HG03139 (cell line): Measurements from ENCODE around the gene LAT.

Experiments
- ATAC-seq: cut with Tn5 transposase; IDR thresholded peaks from one replicate; pipeline ENCODE4 v1.9.1; 2021; ENCODE audit not compliant: unreplicated experiment

Gene LAT

DNA sequence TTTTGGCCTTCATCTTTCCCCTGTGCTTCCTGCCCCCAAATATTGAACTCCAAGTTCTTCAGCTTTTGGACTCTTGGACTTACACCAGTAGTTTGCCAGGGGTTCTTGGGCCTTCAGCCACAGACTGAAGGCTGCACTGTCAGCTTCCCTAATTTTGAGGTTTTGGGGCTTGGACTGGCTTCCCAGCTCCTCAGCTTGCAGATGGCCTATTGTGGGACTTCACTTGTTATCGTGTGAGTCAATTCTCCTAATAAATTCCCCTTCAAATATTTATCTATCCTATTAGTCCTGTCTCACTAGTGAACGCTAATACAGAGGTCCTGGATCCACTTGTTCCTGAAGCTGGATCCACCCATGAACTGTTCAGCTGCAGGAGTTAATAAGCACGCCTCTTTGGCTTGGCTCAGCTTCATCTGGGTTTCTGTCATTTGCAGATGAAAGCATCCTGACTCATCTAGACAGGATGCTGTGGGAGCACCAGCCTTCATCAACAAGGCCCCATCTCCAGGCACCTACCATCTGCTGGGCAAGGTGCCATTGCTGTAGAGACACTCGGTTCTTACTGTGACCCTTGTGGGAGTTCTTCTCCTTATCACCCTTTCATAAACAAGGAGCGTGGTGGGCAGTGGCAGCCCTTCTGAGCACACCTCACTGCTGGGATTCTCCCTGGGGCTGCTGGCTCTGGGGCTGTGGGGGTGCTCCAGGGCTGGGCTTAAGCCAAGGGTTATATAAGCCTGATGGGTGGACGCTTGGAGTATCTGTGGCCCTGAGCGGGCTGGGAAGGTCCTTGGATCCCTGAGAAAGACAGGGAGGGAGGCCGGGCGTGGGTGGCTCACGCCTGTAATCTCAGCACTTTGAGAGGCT lies 23.1 kb downstream of the LAT start:
- ATAC-seq, result no peak

DNA sequence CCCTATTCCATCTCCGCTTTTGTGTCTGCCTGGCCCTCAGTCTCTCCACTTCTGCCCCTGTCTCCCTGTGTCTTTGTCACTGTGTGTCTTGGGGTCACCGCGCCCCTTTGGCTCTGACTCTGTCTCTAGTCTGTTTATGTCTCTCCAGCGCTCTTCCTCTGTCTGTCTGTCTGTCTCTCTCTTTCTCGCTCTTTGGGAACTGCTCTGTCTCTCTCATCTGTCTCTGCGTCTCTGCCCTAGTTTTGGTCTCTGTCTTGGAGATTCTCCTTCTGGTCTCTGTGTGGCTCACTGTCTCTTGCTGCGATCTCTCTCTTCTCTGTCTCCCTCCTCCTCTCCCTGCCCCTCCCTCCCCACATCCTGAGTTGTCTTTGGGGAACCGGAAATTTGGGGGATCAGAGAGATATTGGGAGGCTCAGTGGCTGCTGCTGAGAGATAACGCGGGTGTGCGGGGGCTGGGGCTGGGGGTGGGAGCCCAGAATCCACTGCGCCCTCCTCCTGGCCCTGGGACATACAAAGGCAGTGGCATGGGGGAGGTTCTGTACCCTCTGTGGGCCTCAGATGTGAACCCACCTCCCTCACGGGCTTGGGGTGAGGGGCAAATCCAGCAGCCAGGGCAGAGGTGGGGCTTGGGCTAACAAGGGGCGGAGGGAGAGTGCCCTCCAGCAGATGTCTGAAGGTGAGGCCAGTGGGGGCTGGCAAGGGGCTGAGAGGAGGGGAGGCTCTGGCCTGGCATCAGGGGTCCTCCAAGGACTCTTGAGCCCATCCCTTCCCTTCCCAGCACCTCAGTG lies 24.4 kb downstream of the LAT start:
- ATAC-seq, result no peak

DNA sequence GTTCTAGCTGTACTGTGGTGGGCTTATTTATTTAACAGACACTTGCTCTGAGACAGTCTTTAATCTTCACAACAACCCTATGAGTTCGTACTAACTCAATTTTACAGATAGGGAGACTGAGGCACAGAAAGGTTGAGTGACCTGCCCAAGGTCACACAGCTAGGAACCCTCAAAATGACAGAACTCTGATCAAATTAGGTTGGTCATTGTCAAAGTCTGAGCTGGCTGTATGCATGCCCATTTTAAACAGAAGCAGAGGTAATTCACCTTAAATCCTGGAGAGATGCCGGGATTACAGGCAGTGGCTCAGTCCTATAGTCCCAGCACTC lies 24.9 kb downstream of the LAT start:
- ATAC-seq, result no peak

DNA sequence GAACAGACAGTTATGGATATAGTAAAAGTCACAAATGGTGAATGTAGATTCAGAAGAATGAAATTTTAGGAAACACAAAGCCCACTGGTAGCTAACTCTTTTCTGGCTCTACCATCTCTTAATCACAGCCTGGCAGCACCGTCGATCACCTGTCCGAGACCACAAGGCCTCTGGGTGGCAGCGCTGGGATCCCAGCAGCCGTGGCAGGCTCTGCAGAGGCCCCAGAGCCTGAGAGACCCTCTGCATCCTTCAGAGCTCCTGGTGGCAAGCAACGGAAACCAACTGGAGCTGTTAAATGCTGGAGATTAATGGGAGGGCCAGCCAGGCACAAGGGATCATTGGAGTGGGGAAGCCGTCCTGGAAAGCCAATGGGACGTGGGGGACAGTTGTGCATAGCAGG lies 26.3 kb downstream of the LAT start:
- ATAC-seq, result no peak

DNA sequence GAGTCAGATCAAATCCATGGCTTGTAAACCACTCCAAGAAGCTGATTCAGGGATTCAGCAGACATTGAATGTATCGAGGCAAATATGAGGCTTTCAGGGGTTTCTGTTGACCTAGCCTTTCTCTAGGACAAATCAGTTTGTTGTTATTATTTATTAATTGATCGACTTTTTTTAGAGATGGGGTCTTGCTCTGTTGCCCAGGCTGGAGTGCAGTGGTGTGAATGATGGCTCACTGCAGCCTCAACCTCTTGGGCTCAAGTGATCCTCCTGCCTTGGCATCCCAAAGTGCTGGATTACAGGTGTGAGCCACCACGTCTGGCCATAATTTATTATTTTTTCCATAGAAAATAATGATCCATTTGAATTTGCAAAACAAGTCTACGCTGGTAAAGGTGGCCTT lies 27.0 kb downstream of the LAT start:
- ATAC-seq, result no peak

DNA sequence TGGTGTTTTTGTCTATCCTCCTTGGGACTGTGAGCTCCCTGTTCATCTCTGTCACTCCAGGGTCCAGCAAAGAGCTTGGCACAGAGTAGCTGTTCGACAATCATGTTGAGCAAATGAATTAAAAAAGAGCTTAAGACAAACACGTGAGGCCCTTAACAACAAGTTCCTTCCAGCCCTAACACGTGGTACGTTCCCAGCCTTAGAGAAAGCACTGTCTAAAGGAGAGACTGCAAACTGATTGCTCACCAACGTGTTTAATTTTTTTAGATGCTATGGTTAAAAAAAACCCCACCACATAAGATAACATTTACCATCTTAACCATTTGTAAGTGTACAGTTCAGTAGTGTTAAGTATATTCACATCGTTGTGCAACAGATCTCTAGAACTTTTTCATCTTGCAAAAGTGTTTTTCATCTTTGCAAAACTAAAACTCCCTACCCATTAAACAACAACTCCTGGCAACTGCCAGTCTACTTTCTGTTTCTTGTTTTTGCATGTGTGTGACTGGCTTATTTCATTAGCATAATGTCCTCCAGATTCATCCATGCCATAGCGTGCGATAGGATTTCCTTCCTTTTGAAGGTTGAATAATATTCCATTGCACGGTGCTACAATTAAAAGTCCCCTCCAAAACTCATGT lies 28.2 kb downstream of the LAT start:
- no peak for ATAC-seq

DNA sequence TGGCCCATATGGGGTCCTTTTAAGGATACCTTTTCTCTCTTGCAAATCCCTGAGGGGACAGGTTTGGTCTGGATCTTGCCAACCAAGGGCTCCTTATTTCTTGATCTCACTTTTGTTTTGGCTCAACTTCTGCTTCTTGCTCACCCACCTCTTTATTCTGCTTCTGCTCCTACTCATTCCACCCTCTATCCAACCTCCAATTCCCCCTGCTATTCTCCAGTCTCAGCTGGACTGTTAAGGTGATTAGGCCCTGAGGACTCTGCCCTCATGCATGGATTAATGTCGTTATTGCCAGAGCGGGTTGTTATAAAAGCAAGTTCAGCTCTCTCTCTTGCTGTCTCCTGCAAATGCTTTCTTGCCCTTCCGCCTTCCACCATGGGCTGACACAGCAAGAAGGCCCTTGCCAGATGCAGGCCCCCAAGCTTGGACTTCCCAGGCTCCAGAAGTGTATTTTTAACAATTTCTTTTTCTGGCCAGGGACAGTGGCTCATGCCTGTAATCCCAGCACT lies 29.8 kb downstream of the LAT start:
- ATAC-seq, result no peak

DNA sequence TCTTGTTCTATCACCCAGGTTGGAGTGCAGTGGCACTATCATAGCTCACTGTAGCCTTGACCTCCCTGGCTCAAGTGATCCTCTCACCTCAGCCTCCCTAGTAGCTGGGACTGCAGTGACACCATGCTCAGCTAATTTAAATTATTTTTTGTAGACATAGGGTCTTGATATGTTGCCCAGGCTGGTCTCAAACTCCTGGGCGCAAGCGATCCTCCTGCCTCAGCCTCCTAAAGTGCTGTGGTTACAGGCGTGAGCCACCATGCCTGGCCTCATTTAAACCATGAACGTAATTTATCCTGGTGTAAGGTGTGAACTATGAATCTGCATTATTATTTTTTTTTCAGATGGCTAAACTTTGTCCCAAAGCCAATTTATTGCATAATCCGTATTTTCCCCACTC lies 37.3 kb downstream of the LAT start:
- no peak for ATAC-seq

DNA sequence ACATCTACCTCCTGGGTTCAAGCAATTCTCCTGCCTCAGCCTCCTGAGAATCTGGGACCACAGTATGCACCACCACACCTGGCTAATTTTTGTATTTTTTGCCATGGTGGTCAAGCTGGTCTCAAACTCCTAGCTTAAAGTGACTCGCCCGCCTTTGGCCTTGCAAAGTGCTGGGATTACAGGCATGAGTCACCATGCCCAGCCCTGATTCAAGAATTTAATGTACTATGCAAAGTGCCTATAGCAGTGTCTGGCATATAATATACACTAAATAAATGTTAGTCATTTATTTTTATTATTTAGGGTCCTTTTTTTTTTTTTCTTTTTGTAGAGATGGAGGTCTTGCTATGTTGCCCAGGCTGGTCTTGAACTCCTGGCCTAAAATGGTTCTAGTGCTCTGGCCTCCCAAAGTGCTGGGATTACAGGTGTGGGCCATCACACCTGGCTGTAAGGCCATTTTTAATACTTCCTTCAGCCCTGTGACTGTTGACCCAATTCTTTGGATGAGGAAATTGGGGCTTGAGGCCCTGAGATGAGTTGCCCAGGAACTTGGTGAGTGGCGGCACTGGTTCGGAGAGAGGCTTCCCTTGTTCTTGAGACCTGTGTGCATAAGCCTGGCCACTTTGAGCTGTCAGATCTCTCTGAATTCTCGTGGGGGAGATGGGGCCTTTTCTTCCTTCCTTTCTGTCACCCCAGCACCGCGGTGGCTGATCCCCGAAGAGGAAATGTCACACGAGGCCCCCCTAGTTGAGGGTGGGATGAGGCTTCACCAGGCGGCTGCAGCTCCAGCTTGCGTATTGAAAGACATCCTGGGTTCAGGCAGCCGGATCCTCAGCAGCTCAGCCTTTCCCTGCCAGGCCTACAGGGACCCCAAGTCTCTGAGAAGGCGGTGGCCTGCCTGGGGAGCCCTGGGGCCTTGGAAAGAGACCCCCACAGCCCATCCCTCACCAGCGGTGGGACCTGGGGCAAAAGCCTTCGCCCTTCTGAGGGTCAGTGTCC lies 38.7 kb downstream of the LAT start:
- ATAC-seq, result no peak

DNA sequence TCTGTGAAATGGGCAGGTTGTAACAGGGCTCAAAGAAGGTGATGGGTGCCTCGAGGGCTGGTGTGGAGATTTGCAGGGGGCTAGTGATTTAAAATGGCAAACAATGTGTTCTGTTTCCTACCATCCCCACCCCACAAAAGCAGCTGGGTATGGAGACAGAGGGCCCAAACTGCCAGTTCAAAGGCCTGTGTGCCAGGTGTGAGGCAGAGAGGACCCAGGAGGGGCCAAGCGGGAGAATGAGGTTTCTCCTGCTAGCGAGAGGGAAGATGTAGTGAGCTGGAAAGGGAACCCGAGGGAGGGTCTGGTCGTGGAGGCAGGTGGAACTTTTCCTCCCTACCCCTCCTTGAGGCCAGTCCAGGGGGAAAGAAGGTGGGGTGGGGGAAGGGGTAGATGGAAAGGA lies 39.4 kb downstream of the LAT start:
- no peak for ATAC-seq

DNA sequence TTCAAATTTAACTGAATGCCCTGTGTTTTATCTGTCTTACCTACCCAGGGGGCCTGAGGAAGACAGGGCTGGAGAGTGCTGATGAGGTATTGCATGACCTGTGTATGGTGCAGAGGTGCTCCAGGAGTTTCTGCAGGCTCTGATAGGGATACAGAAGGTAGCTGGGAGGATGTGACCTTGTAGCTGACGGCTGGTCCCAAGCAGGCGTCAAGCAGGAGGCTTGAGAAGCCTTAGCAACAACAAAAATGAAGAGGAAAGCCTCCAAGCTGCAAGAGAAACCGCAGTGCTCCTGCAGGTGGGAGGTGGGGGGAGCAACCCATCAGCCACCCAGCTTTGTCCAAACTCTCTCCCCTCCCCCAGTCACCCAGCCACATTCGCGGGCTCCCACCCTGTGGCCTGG lies 40.4 kb downstream of the LAT start:
- ATAC-seq, result no peak

DNA sequence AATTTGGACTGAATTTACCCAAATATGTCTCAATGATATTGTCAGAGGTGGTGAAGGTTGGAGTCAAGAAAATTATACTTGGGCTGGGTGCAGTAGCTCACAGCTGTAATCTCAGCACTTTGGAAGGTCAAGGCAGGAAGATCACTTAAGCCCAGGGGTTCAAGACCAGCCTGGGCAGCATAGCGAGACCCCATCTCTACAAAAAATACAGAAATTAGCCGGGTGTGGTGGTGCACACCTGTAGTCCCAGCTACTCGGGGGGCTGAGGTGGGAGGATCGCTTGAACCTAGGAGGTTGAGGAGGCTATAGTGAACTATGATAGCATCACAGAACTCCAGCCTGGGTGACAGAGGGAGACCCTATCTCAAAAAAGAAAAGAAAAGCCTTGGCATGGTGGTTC lies 40.9 kb downstream of the LAT start:
- no peak for ATAC-seq

DNA sequence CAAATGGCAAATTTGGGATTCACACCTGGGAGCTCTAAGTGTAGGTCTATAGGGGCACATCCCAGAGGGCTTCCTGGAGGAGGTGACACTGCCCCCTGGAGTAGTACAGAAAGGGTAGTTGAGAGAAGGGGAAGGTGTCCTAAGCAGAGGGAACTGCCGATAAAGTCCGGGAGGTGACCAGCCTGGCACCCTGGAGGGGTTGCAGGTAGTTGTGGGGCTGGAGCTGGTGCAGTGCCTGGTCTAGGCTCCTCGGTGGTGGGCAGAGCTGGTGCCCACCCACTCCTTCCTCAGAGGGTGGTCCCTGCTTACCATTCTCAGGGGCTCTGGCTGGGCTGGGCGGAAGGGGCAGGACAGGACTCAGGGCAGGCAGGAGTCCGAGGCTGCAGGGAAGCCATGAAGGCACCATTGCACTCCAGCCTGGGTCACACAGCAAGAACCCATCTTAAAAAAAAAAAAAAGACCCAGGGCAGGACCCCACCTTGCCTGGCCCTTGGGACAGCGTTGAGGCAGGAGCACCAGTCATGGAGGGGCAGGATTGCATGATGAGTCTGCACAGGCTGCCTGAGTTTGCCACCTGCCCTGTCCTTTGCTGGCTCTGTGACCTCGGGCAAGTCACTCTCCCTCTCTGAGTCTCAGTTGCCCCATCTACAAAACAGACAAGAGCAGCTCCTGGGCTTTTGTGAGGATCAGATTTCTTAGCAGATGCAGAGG lies 43.8 kb downstream of the LAT start:
- no peak for ATAC-seq

DNA sequence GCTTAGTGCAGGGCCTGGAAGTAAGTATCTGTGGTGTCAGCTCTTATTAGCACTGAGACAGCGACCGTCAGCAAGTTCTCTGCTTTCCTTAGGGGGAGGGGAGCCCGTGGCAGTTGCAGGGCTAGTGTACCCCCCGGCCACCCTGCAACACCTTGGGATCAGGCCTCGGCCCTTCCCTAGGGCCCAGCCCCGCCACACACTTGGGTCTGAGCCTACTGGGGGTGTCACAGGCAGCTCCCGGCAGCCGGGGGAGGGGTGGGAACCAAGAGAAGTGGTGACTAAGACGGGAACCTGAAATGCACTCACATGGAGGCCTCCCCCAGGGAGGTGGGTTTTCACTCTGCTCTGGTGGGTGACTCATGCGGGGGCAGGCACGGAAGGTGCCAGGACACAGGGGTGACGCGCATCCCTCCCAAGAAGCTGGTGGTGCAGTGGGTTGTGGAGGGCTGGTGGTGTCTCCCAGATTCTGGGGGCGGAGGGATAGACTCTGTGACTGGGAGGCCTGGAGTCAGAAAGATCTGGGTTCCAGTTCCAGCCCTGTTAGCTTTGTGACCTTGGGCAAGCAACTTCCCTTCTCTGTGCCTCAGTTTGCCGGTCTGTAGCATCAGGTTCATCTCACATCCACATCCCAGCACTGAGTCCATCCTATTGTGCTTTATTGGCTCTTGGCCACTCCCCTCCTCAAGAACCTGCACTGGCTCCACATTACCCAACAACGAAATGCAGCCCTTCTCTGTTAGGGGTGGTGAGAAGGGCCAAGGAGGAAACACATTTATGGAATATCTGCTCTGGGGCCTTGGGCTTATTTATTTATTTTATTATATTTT lies 44.5 kb downstream of the LAT start:
- ATAC-seq, result no peak

DNA sequence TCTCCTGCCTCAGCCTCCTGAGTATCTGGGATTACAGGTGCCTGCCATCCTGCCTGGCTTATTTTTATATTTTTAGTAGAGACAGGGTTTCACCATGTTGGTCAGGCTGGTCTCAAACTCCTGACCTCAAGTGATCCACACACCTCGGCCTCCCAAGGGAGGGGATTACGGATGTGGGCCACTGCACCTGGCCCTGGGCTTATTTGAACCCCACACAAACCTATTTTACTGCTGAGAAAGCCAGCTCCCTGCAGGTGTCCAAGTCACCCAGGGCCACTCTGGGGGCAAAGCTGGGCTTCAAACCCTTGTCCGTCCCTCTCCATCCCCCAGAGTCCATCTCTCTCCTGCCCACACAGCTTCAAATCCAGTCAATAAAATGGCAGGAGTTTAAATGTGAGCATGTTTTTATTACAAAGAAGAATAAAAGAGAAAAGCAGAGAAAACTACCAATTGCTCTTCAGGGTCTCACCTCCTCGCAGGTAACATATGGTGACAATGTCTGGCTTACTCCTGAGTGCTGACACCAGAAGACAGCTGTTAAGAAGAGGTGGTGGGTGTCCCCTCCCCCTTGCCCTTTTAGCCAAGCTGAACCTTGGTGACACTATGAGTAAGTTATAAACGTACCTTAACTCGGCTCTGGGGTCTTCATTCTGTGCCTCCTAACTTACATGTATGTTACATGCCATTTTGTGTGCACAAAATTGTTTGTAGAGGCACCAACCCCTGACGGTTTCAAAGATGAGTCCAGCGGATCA lies 45.4 kb downstream of the LAT start:
- ATAC-seq, result no peak
